ENCODE measurements around the gene ITSN1.

GRCh38 chr21:33688353-33688752, 46.1 kb downstream of the ITSN1 start:
- TF ChIP-seq CTCF (IDR thresholded peaks at IDR 0.05) (no peak), POLR2A (IDR thresholded peaks at IDR 0.05) (no peak)

Measured in body of pancreas (tissue), 4 donors.